HL-60 (cell line): ENCODE data around the gene CD200R1L.

Source experiments
- CTCF ChIP-seq: IDR thresholded peaks from one replicate; pipeline ENCODE4 v1.5.1; 2011; ENCODE audit warnings: low read length, control low read depth, inconsistent platforms; ENCODE audit not compliant: insufficient read depth
- GABPA ChIP-seq: IDR thresholded peaks from 2 replicates; pipeline ENCODE4 v1.6.1; 2012; ENCODE audit warnings: low read depth
- POLR2AphosphoS5 ChIP-seq: IDR thresholded peaks from 2 replicates; pipeline ENCODE4 v1.6.1; 2012; ENCODE audit warnings: low read depth
- SPI1 ChIP-seq: IDR thresholded peaks from 2 replicates; pipeline ENCODE4 v1.6.1; 2012; ENCODE audit warnings: low read depth, mild to moderate bottlenecking, borderline replicate concordance

GRCh38 chr3:112814266-112814665 is 32.4 kb downstream of the CD200R1L start:
- TF ChIP-seq CTCF (peak; percentile 6), POLR2AphosphoS5 (no peak), SPI1 (no peak), GABPA (no peak)
